Upper lobe of left lung (tissue), 4 donors: ENCODE results near the gene SNRNP35.

ENCODE experiments used
- CTCF ChIP-seq, 6 experiments: fragments of 450-650 bp in 4 of 6; fragments of 200-600 bp in 2 of 6; sonication (generic) in 2 of 6; IDR thresholded peaks; one replicate each; pipeline ENCODE4 v1.5.1; 2016 to 2019; ENCODE audit warnings: antibody characterized with exemption in 6 of 6
- EP300 ChIP-seq, 4 donors: sonication (generic); formaldehyde crosslinking; IDR thresholded peaks; one replicate each; pipeline ENCODE4 v1.5.1; 2017; ENCODE audit warnings: antibody characterized with exemption in 4 of 4, control low read depth in 2 of 4
- POLR2A ChIP-seq, 4 donors: fragments of 450-650 bp; IDR thresholded peaks; one replicate each; pipeline ENCODE4 v1.5.1; 2016 to 2017; ENCODE audit warnings: antibody characterized with exemption in 4 of 4, mild to moderate bottlenecking in 2 of 4
- POLR2AphosphoS5 ChIP-seq, 2 donors: sonication (generic); formaldehyde crosslinking; IDR thresholded peaks; one replicate each; pipeline ENCODE4 v1.5.1; 2017; ENCODE audit warnings: antibody characterized with exemption in 2 of 2

DNA sequence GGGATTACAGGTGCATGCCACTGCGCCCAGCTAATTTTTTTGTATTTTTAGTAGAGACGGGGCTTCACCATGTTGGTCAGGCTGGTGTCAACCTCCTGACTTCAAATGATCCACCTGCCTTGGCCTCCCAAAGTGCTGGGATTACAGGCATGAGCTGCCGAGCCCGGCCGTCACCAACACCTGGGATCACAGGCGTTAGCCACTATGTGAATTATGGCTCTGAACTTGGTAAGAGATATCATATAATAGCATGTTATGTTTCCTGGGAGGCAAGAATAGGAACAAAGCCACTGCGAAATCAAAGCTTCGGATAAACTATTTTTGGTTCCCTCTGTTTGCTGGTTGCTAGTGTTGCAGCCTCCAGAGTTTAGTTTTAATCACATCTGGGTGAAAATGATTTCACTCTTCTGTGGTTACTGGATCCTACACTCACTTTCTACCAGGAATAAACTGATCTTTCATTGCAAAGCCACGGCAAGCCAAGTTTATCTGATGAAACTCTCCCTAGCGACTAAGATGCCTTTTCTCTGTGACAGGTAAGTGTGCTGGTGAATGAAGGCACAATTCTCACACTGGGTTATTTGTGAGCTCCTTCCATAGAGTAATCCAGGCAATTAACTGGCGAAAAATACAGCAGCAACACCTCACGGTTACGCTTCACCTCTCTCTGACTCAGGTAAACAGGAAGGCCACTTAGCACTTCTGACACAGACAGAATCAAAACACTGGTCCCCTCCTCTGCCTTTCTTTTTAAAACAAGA lies 16.7 kb downstream of the SNRNP35 start:
- no peak for TF ChIP-seq CTCF (IDR thresholded peaks at IDR 0.05)
- TF ChIP-seq POLR2A (IDR thresholded peaks at IDR 0.05) = no peak
- no peak for TF ChIP-seq POLR2AphosphoS5 (IDR thresholded peaks at IDR 0.05)
- TF ChIP-seq EP300 (IDR thresholded peaks at IDR 0.05) = no peak
